Endothelial cell of umbilical vein (primary cell): ENCODE data around the gene C19orf25. TPM values are rescaled to one million over a fixed set of nuclear protein-coding genes. Genes with fewer than 3 reads are reported as not detected.

Experiments
- BruUV-seq: library from RNA; stranded (reverse); fragments of 400-500 nt; replicated peaks from 2 replicates; lab custom pipeline; 2021; lab: Mats Ljungman, UMichigan
- CTCF ChIA-PET: fragments of 300-600, 350-600 bp; sonication (Branson Sonifier 250); formaldehyde crosslinking; loops from one replicate; lab custom pipeline; 2021; ENCODE audit warnings: antibody characterized with exemption, inconsistent platforms; lab: Charles Lee
- POLR2A ChIA-PET: fragments of 300-600, 350-600 bp; sonication (Branson Sonifier 250); formaldehyde crosslinking; loops from one replicate; lab custom pipeline; 2021; ENCODE audit warnings: antibody characterized with exemption, inconsistent platforms; lab: Charles Lee
- DNase-seq: peaks from one replicate; pipeline ENCODE4 v3.0.0-alpha.2; 2011; ENCODE audit warnings: low read depth, low spot score
- FAIRE-seq: peaks from 2 replicates; lab custom pipeline; 2011; peaks lifted over from hg19 to GRCh38; lab: Jason Lieb, UNC
- H2AFZ ChIP-seq: 2 replicates; pipeline ENCODE4 v1.6.0; 2012; ENCODE audit warnings: low read depth, low read length, control low read depth, inconsistent platforms
- H3K27ac ChIP-seq: 2 replicates; pipeline ENCODE4 v1.5.1; 2011; ENCODE audit warnings: low read depth, mild to moderate bottlenecking, control low read depth, low read length, moderate library complexity; ENCODE audit not compliant: insufficient read depth
- H3K27me3 ChIP-seq, 2 experiments: 2 replicates each; pipeline versions ENCODE4 v1.6.0 to v1.6.1; 2011; ENCODE audit warnings: low read length in 2 of 2, mixed read lengths in 1 of 2; ENCODE audit not compliant: control insufficient read depth in 2 of 2, insufficient read depth in 2 of 2
- H3K36me3 ChIP-seq, 2 experiments: 2 replicates in 1 of 2; 3 replicates in 1 of 2; pipeline ENCODE4 v1.5.1; 2011; ENCODE audit warnings: low read length in 2 of 2, mild to moderate bottlenecking in 1 of 2, moderate library complexity in 1 of 2; ENCODE audit not compliant: control insufficient read depth in 2 of 2, insufficient read depth in 2 of 2; ENCODE audit errors: extremely low read depth in 1 of 2
- H3K4me1 ChIP-seq: 3 replicates; pipeline ENCODE4 v1.5.1; 2011; ENCODE audit warnings: mild to moderate bottlenecking, low read length; ENCODE audit not compliant: control insufficient read depth, insufficient read depth; ENCODE audit errors: extremely low read depth
- H3K4me2 ChIP-seq: 2 replicates; pipeline ENCODE4 v1.6.1; 2011; ENCODE audit warnings: low read length, control low read depth, mixed read lengths; ENCODE audit not compliant: insufficient read depth
- H3K4me3 ChIP-seq, 3 experiments: fragments of 200-600 bp in 1 of 3; sonication (generic), shearing (Covaris generic) in 1 of 3; replicated peaks in 1 of 3; 2 replicates each; pipeline ENCODE4 v1.5.1; 2011 to 2016; ENCODE audit warnings: control low read depth in 3 of 3, low read length in 3 of 3, mild to moderate bottlenecking in 2 of 3, inconsistent platforms in 1 of 3, low read depth in 1 of 3, moderate library complexity in 1 of 3; ENCODE audit not compliant: insufficient read depth in 1 of 3
- H3K79me2 ChIP-seq: 2 replicates; pipeline ENCODE4 v1.6.0; 2012; ENCODE audit warnings: low read length, inconsistent platforms; ENCODE audit not compliant: control insufficient read depth, insufficient read depth
- H3K9ac ChIP-seq: replicated peaks from 2 replicates; pipeline ENCODE3; 2011; ENCODE audit warnings: low read length, control low read depth; ENCODE audit not compliant: insufficient read depth; ENCODE audit errors: extremely low read depth
- H3K9me1 ChIP-seq: replicated peaks from 3 replicates; pipeline ENCODE4 v1.6.0; 2011; ENCODE audit warnings: mild to moderate bottlenecking, low read length; ENCODE audit not compliant: control insufficient read depth, insufficient read depth; ENCODE audit errors: extremely low read depth
- H3K9me3 ChIP-seq: replicated peaks from 2 replicates; pipeline ENCODE4 v1.5.1; 2012; ENCODE audit warnings: low read length, inconsistent platforms; ENCODE audit not compliant: control insufficient read depth, insufficient read depth
- H4K20me1 ChIP-seq: replicated peaks from 2 replicates; pipeline ENCODE3; 2011; ENCODE audit warnings: mild to moderate bottlenecking, low read length; ENCODE audit not compliant: control insufficient read depth, insufficient read depth; ENCODE audit errors: extremely low read depth
- EZH2 ChIP-seq: IDR thresholded peaks from 2 replicates; pipeline ENCODE4 v1.6.1; 2012; ENCODE audit warnings: borderline replicate concordance, low read depth, mild to moderate bottlenecking, moderate library complexity, low read length, inconsistent platforms; ENCODE audit not compliant: severe bottlenecking
- FOS ChIP-seq: IDR thresholded peaks from 2 replicates; pipeline ENCODE4 v1.6.1; 2011; ENCODE audit warnings: mild to moderate bottlenecking, low read length, moderate library complexity, borderline replicate concordance; ENCODE audit not compliant: insufficient read depth
- GATA2 ChIP-seq: IDR thresholded peaks from 2 replicates; pipeline ENCODE4 v1.7.0; 2011; ENCODE audit warnings: low read depth, mild to moderate bottlenecking, moderate library complexity, mixed read lengths, low read length; ENCODE audit not compliant: insufficient read length, insufficient read depth
- JUN ChIP-seq: IDR thresholded peaks from 2 replicates; pipeline ENCODE4 v1.6.1; 2011; ENCODE audit warnings: borderline replicate concordance, low read depth; ENCODE audit not compliant: insufficient read length, insufficient read depth
- MYC ChIP-seq: IDR thresholded peaks from one replicate; pipeline ENCODE4 v1.6.1; 2011; ENCODE audit warnings: mild to moderate bottlenecking, low read depth, low read length
- POLR2A ChIP-seq: IDR thresholded peaks from 2 replicates; pipeline ENCODE4 v1.6.1; 2012; ENCODE audit warnings: low read depth, mild to moderate bottlenecking, control low read depth, low read length
- POLR2AphosphoS5 ChIP-seq: IDR thresholded peaks from 2 replicates; pipeline ENCODE4 v1.6.1; 2012; ENCODE audit warnings: low read depth, mild to moderate bottlenecking, control low read depth, low read length, moderate library complexity; ENCODE audit not compliant: insufficient read depth
- dilution Hi-C: fragments of 300-500 bp; cut with MboI; formaldehyde crosslinking; loops from one replicate; pipeline ENCODE4 v1.15.0; 2019; ENCODE audit warnings: low sequenced_read_pairs; ENCODE audit not compliant: extremely low pct_ligation_motif_present
- intact Hi-C: fragments of 100-400 bp; cut with micrococcal nuclease; formaldehyde crosslinking; loops from one replicate; pipeline ENCODE4 v1.10.0; 2022
- polyA plus RNA-seq, 4 experiments: library from polyadenylated mRNA; depleted of rRNA in 3 of 4; stranded (reverse) in 3 of 4; unstranded in 1 of 4; fragments of >200 nt; gene quantifications; 2 replicates each; pipeline versions ENCODE4 v1.2.1 to v1.2.3, GENCODE V29; 2011 to 2012; ENCODE audit warnings: missing spikeins in 1 of 4
- total RNA-seq: library from RNA; stranded (reverse); gene quantifications from 2 replicates; pipeline ENCODE4 v1.2.3, GENCODE V29; 2021
- TF ChIP-seq, protein P1 (sequence below), 2 donors: IDR thresholded peaks; 1 replicate in 1 of 2; 2 replicates in 1 of 2; pipeline ENCODE4 v1.5.1; 2011; ENCODE audit warnings: low read length in 2 of 2, mild to moderate bottlenecking in 2 of 2, moderate library complexity in 2 of 2, control low read depth in 1 of 2, inconsistent platforms in 1 of 2, low read depth in 1 of 2; ENCODE audit not compliant: insufficient read depth in 1 of 2; ENCODE audit errors: extremely low read depth in 1 of 2
- TF ChIP-seq, protein P2 (sequence below): IDR thresholded peaks from 2 replicates; pipeline ENCODE4 v1.6.1; 2011; ENCODE audit not compliant: insufficient read depth, insufficient read length

The C19orf25 gene
- total and polyA plus RNA-seq, 2 donors (not counting 3 experiments of a cell fraction or from before 2014, with no cell fraction given) = 28.0 to 34.6 TPM

DNA sequence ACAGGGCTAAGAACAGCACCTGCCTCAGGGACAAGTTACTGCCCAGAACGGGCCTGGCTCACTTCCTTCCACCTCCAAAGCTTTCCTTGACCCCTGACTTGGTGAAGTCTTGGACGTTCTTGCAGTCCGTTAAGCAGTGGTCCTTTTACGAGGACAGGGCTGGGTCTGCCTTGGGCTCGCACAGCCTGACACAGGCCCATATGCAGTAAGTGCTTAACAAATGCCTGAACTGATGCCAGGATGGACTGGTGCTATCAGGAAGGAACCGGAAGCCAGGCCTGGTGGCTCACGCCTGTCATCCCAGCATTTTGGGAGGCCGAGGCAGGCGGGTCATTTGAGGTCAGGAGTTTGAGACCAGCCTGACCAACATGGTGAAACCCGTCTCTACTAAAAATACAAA, 43.0 kb upstream of the C19orf25 start:
- Histone ChIP-seq H3K36me3 (no peaks in the 10 kb centered on the region), H3K9ac (no peak overlapping the region), H3K27ac (no peak overlapping the region), H2AFZ (no peak overlapping the region), H3K4me2 (no peak overlapping the region), H4K20me1 (no peaks in the 10 kb centered on the region), H3K4me3 (no peak overlapping the region), H3K27me3 (peaks cover 9 to 12% of the 10 kb centered on the region in 2 experiments), H3K4me1 (no peaks in the 10 kb centered on the region), H3K9me1 (no peaks in the 10 kb centered on the region), H3K9me3 (no peaks in the 10 kb centered on the region), H3K79me2 (no peaks in the 10 kb centered on the region)
- no TSS peak for BruUV-seq
- intact Hi-C loops (no loop called here), dilution Hi-C loops (no loop called here)
- POLR2A ChIA-PET = no interaction called here
- DNase-seq = no peak
- FAIRE-seq = no peak
- no peak for TF ChIP-seq MYC
- TF ChIP-seq EZH2 = no peak
- no peak for TF ChIP-seq POLR2AphosphoS5
- TF ChIP-seq, protein P1, sequence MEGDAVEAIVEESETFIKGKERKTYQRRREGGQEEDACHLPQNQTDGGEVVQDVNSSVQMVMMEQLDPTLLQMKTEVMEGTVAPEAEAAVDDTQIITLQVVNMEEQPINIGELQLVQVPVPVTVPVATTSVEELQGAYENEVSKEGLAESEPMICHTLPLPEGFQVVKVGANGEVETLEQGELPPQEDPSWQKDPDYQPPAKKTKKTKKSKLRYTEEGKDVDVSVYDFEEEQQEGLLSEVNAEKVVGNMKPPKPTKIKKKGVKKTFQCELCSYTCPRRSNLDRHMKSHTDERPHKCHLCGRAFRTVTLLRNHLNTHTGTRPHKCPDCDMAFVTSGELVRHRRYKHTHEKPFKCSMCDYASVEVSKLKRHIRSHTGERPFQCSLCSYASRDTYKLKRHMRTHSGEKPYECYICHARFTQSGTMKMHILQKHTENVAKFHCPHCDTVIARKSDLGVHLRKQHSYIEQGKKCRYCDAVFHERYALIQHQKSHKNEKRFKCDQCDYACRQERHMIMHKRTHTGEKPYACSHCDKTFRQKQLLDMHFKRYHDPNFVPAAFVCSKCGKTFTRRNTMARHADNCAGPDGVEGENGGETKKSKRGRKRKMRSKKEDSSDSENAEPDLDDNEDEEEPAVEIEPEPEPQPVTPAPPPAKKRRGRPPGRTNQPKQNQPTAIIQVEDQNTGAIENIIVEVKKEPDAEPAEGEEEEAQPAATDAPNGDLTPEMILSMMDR (IDR thresholded peaks at IDR 0.05; ENCODE audit: extremely low read depth in 1 of 2, insufficient read depth in 1 of 2, low read depth in 1 of 2, low read length in 2 of 2) = no peak
- TF ChIP-seq GATA2 = no peak
- no peak for TF ChIP-seq POLR2A
- TF ChIP-seq, protein P2, sequence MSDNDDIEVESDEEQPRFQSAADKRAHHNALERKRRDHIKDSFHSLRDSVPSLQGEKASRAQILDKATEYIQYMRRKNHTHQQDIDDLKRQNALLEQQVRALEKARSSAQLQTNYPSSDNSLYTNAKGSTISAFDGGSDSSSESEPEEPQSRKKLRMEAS = no peak
- TF ChIP-seq JUN = no peak
- TF ChIP-seq FOS = no peak
- CTCF ChIA-PET = interaction anchor here (0.8 to 1.4 kb wide), 2 partner anchors 19 to 24 kb away, joined by 3 to 4 read pairs; no protein-coding TSS in a partner anchor
